ENCODE data around the gene ZNF74.

DNA sequence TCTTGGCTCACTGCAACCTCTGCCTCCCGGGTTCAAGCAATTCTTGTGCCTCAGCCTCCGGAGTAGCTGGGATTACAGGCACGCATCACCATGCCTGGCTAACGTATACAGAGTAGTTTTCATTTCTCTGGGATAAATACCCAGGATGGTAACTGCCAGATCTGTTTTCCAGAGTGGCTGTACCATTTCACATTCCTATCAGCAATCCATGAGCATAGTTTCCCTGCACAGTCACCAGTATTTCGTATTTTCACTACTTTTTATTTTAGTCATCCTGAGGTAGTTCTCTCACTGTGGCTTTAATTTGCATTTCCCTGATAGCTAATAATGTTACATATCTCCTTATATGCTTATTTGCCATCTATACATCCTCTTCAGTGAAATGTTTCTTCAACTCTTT, 54.7 kb downstream of the ZNF74 start:
- TF ChIP-seq POLR2AphosphoS5 (IDR thresholded peaks at IDR 0.05; ENCODE audit: low read depth, low read length) = no peak
- TF ChIP-seq POLR2A (IDR thresholded peaks at IDR 0.05; ENCODE audit: low read depth, low read length) = no peak

Measured in GM12892 (cell line).